K562 (cell line): ENCODE results near the gene GAB2. TPM values are rescaled to one million over a fixed set of nuclear protein-coding genes. Genes with fewer than 3 reads are reported as not detected.

ENCODE experiments used
- CHCHD3 ChIP-seq: fragments of 250-450 bp; sonication (Bioruptor Pico); IDR thresholded peaks from 2 replicates; pipeline ENCODE4 v2.1.2; 2022; ENCODE audit warnings: mild to moderate bottlenecking
- E2F3 ChIP-seq: fragments of 250-450 bp; sonication (Bioruptor Pico); IDR thresholded peaks from 2 replicates; pipeline ENCODE4 v1.4.0; 2020; ENCODE audit warnings: mild to moderate bottlenecking
- FOXK2 ChIP-seq, 2 experiments: fragments of 450-650 bp; IDR thresholded peaks in 1 of 2; conservative IDR thresholded peaks in 1 of 2; 2 replicates each; pipeline ENCODE4 v1.6.1; 2016; ENCODE audit warnings: low read depth in 2 of 2, mild to moderate bottlenecking in 1 of 2
- HCFC1 ChIP-seq: IDR thresholded peaks from 2 replicates; pipeline ENCODE4 v1.6.1; 2012; ENCODE audit warnings: low read depth, low read length, improper control_type of control experiment
- HMGN3 ChIP-seq: IDR thresholded peaks from 2 replicates; pipeline ENCODE4 v1.6.1; 2011; ENCODE audit warnings: borderline replicate concordance, low read depth, mild to moderate bottlenecking, mixed read lengths, low read length; ENCODE audit not compliant: insufficient read length; ENCODE audit errors: extremely low read depth
- HNRNPL ChIP-seq: fragments of 200-400 bp; formaldehyde crosslinking; IDR thresholded peaks from 2 replicates; pipeline ENCODE4 v1.6.1; 2017; ENCODE audit warnings: low read depth, mild to moderate bottlenecking, low read length
- ILF3 ChIP-seq: fragments of 450-650 bp; IDR thresholded peaks from 2 replicates; pipeline ENCODE4 v1.6.1; 2018; ENCODE audit warnings: antibody characterized with exemption, mild to moderate bottlenecking, moderate library complexity, borderline replicate concordance
- KHSRP ChIP-seq: fragments of 450-650 bp; IDR thresholded peaks from 2 replicates; pipeline ENCODE4 v1.6.1; 2017
- MECOM ChIP-seq: fragments of 250-450 bp; sonication (Bioruptor Pico); IDR thresholded peaks from 2 replicates; pipeline ENCODE4 v1.8.0; 2022; ENCODE audit warnings: inconsistent platforms
- PTTG1 ChIP-seq: fragments of 450-650 bp; IDR thresholded peaks from 2 replicates; pipeline ENCODE4 v1.6.1; 2016; ENCODE audit warnings: low read depth, mild to moderate bottlenecking, missing genetic modification characterization, missing compliant biosample characterization
- TSC22D4 ChIP-seq: fragments of 450-650 bp; IDR thresholded peaks from 2 replicates; pipeline ENCODE4 v1.6.1; 2016; ENCODE audit warnings: missing genetic modification characterization, missing biosample characterization, control low read depth
- polyA plus RNA-seq, 8 experiments: library from polyadenylated mRNA; depleted of rRNA in 4 of 8; stranded (reverse) in 5 of 8; unstranded in 3 of 8; fragments of >200 nt; fragmentation: Nextera tagmentation in 2 of 8; fragmentation: Illumina TruSeq in 1 of 8; extraction: Ambion mirVana in 2 of 8; extraction: Trizol in 1 of 8; gene quantifications; 2 replicates each; pipeline versions ENCODE4 v1.2.1 to v1.2.3, GENCODE V29; 2011 to 2014; ENCODE audit warnings: inconsistent platforms in 1 of 8, missing spikeins in 1 of 8
- total RNA-seq, 7 experiments: library from RNA; depleted of rRNA in 6 of 7; stranded (reverse); fragments of >200 nt in 6 of 7; fragmentation: Illumina TruSeq in 2 of 7; extraction: Trizol in 2 of 7; gene quantifications; 2 replicates each; pipeline versions ENCODE4 v1.2.1 to v1.2.3, GENCODE V29; 2011 to 2021; ENCODE audit warnings: low replicate concordance in 1 of 7
- TF ChIP-seq, protein P1 (sequence below): sonication (generic); formaldehyde crosslinking; IDR thresholded peaks from 2 replicates; pipeline ENCODE4 v1.8.1; 2023; ENCODE audit warnings: mild to moderate bottlenecking, missing genetic modification reagents
- TF ChIP-seq, protein P2 (sequence below): fragments of 200-800 bp; sonication (Bioruptor generic); IDR thresholded peaks from 2 replicates; pipeline ENCODE4 v1.6.1; 2017; ENCODE audit warnings: missing genetic modification characterization, missing compliant biosample characterization
- TF ChIP-seq, protein P3 (sequence below): fragments of 450-650 bp; formaldehyde crosslinking; IDR thresholded peaks from 2 replicates; pipeline ENCODE4 v1.4.0; 2022; ENCODE audit warnings: mild to moderate bottlenecking, moderate library complexity
- TF ChIP-seq, protein P4 (sequence below): fragments of 450-650 bp; formaldehyde crosslinking; IDR thresholded peaks from 2 replicates; pipeline ENCODE4 v1.4.0; 2020; ENCODE audit warnings: mild to moderate bottlenecking, moderate library complexity
- TF ChIP-seq, protein P5 (sequence below): fragments of 150-350 bp; IDR thresholded peaks from 2 replicates; pipeline ENCODE4 v1.6.1; 2014; ENCODE audit warnings: low read depth, mild to moderate bottlenecking, low read length, borderline replicate concordance

Gene GAB2
- total and polyA plus RNA-seq, 9 of the 15 experiments (the other 6 are each of a cell fraction or from before 2014, with no cell fraction given), result 2.3 to 35.2 (median 16.1) TPM

DNA sequence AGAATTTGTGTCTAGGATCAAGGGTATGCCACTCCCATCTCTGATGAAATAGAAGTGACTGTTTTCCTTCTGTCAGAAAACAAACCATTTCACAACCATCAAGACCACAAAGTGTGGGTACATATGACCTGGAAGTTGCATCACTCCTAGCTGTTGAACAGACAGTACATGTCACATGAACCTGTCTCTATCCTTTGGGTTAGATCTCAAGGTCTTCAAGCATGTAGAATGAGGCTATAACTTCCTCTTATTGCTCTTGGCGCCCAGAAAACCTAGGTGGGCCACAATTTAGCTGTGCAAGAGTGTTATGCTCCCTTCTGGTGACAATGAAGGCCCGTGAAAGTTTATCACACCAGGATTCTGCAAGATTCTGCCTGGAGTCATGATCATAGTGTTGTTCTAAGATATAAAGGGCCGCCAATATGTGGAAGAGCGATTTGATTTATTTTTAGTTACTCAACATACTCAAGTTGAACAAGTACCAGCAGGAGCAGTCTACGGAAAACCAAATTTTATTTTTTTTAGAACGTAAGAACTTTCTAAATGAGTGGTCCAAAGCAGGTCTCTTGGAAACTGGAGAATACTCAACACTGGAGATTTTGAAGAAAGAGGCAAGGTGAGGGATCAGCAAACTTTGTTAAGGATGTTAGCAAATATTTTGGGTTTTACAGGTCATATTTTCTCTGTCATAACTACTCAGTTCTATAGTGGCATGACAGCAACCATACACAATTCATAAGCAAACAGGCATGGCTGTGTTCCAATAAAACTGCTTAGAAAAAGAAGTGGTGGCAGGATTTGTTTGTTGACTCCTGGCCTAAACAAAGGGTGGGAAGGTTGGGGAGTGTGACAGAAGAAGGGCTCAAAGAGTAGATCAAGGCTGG is 127.1 kb downstream of the GAB2 start (continued):
- TF ChIP-seq PTTG1, result no peak
- TF ChIP-seq, protein P1, sequence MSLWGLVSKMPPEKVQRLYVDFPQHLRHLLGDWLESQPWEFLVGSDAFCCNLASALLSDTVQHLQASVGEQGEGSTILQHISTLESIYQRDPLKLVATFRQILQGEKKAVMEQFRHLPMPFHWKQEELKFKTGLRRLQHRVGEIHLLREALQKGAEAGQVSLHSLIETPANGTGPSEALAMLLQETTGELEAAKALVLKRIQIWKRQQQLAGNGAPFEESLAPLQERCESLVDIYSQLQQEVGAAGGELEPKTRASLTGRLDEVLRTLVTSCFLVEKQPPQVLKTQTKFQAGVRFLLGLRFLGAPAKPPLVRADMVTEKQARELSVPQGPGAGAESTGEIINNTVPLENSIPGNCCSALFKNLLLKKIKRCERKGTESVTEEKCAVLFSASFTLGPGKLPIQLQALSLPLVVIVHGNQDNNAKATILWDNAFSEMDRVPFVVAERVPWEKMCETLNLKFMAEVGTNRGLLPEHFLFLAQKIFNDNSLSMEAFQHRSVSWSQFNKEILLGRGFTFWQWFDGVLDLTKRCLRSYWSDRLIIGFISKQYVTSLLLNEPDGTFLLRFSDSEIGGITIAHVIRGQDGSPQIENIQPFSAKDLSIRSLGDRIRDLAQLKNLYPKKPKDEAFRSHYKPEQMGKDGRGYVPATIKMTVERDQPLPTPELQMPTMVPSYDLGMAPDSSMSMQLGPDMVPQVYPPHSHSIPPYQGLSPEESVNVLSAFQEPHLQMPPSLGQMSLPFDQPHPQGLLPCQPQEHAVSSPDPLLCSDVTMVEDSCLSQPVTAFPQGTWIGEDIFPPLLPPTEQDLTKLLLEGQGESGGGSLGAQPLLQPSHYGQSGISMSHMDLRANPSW (CRISPR knock-in tag), result no peak
- TF ChIP-seq, protein P2, sequence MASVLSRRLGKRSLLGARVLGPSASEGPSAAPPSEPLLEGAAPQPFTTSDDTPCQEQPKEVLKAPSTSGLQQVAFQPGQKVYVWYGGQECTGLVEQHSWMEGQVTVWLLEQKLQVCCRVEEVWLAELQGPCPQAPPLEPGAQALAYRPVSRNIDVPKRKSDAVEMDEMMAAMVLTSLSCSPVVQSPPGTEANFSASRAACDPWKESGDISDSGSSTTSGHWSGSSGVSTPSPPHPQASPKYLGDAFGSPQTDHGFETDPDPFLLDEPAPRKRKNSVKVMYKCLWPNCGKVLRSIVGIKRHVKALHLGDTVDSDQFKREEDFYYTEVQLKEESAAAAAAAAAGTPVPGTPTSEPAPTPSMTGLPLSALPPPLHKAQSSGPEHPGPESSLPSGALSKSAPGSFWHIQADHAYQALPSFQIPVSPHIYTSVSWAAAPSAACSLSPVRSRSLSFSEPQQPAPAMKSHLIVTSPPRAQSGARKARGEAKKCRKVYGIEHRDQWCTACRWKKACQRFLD (CRISPR knock-in tag), result 0 out of 2 replicates have a peak, but pooled peaks have one; percentile 21
- peak; percentile 31; the same call in 1 of the 2 replicates for TF ChIP-seq HCFC1
- no peak for TF ChIP-seq HNRNPL
- TF ChIP-seq, protein P3, sequence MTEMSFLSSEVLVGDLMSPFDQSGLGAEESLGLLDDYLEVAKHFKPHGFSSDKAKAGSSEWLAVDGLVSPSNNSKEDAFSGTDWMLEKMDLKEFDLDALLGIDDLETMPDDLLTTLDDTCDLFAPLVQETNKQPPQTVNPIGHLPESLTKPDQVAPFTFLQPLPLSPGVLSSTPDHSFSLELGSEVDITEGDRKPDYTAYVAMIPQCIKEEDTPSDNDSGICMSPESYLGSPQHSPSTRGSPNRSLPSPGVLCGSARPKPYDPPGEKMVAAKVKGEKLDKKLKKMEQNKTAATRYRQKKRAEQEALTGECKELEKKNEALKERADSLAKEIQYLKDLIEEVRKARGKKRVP (CRISPR knock-in tag), result peak; percentile 99
- TF ChIP-seq FOXK2 (conservative IDR thresholded peaks at IDR 0.05 in 1 of 2, IDR thresholded peaks at IDR 0.05 in 1 of 2; ENCODE audit: low read depth in 2 of 2), result peak; percentile 61 to 83; a peak in 3 of 4 replicates
- TF ChIP-seq MECOM (CRISPR knock-in tag), result peak; percentile 91
- TF ChIP-seq CHCHD3 (CRISPR knock-in tag), result no peak
- no peak for TF ChIP-seq TSC22D4 (tag)
- TF ChIP-seq, protein P4, sequence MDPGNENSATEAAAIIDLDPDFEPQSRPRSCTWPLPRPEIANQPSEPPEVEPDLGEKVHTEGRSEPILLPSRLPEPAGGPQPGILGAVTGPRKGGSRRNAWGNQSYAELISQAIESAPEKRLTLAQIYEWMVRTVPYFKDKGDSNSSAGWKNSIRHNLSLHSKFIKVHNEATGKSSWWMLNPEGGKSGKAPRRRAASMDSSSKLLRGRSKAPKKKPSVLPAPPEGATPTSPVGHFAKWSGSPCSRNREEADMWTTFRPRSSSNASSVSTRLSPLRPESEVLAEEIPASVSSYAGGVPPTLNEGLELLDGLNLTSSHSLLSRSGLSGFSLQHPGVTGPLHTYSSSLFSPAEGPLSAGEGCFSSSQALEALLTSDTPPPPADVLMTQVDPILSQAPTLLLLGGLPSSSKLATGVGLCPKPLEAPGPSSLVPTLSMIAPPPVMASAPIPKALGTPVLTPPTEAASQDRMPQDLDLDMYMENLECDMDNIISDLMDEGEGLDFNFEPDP (CRISPR knock-in tag), result no peak
- no peak for TF ChIP-seq ILF3
- TF ChIP-seq E2F3 (CRISPR knock-in tag), result no peak
- TF ChIP-seq KHSRP, result no peak
- peak; percentile 61 for TF ChIP-seq HMGN3
- TF ChIP-seq, protein P5, sequence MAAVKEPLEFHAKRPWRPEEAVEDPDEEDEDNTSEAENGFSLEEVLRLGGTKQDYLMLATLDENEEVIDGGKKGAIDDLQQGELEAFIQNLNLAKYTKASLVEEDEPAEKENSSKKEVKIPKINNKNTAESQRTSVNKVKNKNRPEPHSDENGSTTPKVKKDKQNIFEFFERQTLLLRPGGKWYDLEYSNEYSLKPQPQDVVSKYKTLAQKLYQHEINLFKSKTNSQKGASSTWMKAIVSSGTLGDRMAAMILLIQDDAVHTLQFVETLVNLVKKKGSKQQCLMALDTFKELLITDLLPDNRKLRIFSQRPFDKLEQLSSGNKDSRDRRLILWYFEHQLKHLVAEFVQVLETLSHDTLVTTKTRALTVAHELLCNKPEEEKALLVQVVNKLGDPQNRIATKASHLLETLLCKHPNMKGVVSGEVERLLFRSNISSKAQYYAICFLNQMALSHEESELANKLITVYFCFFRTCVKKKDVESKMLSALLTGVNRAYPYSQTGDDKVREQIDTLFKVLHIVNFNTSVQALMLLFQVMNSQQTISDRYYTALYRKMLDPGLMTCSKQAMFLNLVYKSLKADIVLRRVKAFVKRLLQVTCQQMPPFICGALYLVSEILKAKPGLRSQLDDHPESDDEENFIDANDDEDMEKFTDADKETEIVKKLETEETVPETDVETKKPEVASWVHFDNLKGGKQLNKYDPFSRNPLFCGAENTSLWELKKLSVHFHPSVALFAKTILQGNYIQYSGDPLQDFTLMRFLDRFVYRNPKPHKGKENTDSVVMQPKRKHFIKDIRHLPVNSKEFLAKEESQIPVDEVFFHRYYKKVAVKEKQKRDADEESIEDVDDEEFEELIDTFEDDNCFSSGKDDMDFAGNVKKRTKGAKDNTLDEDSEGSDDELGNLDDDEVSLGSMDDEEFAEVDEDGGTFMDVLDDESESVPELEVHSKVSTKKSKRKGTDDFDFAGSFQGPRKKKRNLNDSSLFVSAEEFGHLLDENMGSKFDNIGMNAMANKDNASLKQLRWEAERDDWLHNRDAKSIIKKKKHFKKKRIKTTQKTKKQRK, result no peak
